ENCODE data around the gene MITF.

Gene MITF

DNA sequence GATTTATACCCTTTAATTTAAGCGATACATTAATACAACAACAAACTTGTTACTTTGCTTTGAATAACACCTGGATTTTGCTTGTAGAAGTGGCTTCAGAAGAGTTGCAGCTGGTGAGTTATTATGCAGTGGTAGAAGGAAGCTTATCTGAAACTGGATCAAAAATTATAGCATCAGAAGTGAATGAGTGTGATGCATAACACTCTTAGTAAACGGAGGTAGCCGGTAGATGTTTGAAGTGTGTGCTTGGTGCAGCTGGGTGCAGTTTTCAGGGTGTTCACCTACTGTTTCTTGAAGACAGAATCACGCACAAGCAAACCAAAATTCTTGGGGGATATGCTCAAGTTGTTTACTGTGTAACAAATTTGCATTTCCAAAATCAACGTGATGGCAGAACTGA, 103.1 kb downstream of the MITF start:
- DNase-seq = no peak

DNA sequence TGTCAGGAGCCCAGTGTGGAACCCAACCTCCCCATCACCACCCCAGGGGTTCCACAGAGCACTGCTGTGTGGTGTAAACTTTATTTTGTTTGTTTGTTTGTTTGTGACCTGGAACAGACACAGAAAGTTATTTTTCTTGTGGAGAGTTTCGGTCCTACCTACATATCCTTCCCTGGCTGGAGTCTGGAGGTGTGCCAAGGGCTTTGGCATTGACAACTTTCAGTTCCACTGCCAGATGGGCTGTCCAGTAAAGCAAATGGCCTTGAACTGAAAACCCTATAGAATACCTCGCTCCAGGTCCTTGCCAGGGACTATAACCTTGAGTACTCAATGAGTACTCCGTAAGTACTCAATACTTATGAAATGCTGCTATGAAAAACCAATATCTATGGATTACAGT, 103.5 kb downstream of the MITF start:
- no peak for DNase-seq

GRCh38 chr3:69844706-69845105, 105.4 kb downstream of the MITF start:
- no peak for DNase-seq

DNA sequence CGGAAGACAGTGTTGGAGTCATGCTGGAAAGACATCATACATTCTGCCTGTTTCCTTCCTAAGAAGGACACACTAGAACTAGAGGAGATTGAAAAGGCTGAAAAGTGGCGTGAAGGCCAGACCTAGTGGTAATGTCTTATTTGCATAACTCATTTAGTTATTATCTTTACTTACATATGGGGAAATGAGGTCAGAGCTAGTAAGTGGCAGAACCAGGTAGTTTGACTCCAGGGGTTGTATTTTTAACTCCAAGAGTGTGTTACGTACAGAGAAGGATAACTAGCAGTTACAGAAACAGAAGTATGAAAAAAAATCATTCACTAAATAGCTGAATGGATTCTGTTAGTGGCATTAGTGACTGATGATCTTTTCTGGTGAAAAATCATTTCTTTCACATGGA, 108.0 kb downstream of the MITF start:
- DNase-seq = no peak

DNA sequence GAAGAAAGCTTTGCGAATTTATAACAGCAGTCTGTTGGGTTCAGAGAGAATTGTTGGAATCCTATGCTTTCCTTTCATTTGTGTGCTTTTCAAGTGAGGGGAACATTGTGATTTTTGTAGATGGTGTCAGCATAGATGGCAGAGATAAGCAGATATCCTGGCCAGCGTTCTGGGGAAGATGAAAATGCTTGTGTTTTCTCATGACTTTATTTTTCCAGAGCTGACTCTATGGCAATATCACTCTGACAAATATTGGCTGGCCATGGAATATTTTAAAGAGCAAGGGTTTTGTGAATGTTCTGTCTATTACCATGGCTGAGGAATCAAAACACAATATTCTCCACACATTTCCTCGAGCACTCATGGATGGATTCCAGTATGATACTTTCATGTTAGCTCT, 108.8 kb downstream of the MITF start:
- no peak for DNase-seq

- DNase-seq = no peak
Measured at GRCh38 chr3:69850849-69851248, 111.6 kb downstream of the MITF start.

DNA sequence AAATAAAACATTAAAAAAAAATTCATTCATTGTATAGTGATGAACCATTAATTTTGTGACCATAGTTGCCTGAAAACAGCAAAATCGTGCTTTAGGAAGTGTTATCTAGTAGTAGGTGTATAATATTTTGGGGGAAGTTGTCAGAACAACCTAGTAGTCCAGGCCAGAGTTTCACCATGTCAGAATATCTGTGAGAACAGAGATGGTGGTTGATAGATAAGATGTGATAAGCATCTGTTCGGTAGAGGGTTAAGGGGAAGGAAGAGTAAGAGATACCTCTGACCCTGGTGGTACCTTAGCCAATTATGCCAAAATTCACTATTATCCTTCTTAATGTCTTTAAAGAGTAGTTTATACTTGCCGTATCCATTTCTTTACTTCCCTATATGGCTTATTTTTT, 113.8 kb downstream of the MITF start:
- DNase-seq = no peak

DNA sequence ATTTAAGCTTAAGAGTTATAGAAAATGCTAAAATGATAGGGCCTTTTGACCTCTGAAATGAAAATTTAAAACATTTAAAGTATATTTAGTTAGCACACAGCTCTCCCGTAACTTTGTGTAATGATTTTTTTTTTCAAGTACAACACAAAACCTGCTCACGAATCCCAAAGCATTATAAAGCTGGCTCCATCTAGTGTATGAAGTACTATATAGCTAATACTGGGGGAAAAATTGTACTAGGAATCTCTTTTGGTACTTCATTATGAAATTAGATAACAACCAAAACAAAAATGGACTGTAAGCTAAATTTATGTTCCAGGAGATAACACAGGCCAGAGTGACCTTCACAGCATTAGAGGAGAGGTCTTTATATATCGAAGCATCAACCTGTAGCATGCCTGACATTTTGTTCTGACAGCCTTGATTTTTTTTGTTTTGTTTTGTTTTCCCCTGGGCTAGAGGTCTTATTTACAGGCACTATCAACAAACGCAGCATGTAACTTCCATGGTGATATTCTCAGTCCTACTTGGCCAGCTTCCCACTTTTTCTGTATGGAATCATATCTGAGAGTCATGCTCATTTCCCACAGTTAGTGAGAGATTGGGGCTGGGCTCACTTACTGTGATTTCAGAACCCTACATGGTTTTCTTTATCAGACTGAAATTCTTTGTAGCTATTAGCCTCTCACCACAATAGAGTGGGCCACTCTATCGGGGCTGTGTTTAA, 116.3 kb downstream of the MITF start:
- no peak for DNase-seq

GRCh38 chr3:69856965-69857705, 117.9 kb downstream of the MITF start:
- DNase-seq = no peak

DNA sequence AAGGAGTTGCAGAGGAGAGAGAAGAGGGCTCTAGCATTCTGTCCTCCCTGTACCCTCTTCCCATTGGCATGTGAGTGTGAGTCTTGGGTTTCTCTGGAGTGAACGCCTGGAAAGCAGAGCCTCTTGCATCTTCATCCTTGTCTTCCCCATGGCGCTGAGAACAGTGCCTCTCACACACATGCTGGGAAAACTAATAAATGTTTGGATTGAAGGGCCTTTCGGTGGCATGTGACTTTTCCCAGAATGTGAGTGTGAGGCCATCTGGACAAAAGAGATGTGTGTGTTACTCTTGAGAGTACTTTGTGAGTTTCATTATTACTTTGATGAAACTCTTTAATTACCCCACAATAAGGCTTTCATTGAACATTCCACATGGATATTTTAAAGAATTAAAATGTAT, 122.3 kb downstream of the MITF start:
- no peak for DNase-seq

DNA sequence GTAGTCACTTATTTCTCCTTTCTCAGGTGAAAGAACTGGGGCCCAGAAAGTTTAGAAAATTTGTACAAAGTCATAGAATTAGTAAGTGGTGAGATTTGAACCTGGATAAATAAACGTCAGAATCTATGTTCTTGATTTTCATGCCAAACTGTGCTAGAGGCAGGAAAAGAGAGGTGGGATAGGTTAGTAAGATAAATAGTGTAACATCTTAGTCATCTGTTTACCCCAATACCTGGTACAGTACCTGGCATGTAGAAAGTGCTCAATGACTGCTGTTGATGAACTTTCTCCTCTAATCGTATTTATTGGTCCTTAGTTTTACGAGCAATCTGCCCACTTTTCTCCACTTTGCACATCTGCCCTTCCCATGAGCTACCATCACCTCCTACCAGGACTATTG, 124.9 kb downstream of the MITF start:
- no peak for DNase-seq

DNA sequence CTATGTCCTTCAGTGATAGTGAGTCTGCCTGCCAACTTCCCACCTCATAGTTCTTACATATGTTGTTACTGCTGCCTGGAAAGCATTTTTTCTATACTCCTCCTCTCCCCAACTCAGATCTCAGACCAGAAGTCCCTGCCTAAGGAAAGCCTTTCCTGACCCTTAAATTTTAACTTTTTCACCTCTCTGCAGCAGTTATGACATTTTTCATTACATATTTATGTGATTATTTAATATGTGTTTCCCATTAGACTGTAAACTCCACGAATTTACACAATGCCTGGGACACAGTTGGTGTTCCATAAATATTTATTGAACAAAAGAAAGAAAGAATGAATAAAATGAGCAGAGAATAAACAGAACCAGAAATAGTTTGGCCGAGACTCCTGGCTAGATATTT, 125.5 kb downstream of the MITF start:
- DNase-seq = no peak

- DNase-seq = no peak
Measured at GRCh38 chr3:69865925-69866679, 126.8 kb downstream of the MITF start.

- DNase-seq = no peak
Measured at GRCh38 chr3:69866988-69867720, 127.9 kb downstream of the MITF start.

GRCh38 chr3:69867941-69868505, 128.8 kb downstream of the MITF start:
- no peak for DNase-seq

DNA sequence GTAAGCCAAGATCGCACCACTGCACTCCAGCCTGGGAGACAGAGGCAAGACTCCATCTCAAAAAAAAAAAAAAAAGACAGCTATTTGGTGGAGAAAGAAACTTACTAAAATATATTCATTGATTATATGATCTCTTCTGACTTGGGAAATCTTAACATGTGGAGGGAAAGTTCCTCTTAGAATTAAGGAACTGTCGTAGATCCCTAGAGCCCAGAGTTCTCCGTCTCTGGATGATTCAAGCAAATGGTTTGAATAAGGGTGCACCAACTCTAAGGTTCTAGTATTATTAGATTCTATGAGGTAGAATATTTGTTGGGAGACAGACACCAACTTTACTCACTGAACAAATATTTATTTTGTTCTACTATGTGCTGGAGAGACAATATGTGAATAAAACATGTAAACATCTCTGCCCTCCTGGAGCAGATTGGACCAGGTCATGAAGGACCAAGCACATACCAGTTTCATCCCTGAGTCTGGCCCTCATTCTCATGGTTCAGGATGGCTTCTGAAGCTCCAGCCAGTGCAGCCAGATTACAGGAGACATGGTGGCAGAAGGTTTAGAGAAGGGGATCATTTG, 129.7 kb downstream of the MITF start:
- no peak for DNase-seq

DNA sequence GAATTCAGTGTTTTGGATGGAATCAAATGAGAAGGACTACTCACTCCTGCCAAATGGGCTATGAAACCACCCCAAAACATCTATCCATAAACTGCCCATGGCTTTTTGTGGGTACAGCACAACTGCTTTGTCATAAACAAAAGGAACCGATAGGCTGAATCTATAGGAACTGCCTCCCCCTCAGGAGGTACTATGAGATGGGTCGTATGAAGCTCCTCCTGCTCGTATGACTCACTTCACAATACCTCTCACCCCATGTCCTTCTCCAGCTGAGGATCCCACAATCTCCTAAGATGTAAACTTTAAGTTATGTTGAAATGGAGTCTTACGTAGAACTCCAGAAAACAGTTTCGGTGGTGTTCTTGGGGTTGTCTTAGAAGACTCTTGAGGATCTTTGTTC, 130.4 kb downstream of the MITF start:
- DNase-seq = no peak

DNA sequence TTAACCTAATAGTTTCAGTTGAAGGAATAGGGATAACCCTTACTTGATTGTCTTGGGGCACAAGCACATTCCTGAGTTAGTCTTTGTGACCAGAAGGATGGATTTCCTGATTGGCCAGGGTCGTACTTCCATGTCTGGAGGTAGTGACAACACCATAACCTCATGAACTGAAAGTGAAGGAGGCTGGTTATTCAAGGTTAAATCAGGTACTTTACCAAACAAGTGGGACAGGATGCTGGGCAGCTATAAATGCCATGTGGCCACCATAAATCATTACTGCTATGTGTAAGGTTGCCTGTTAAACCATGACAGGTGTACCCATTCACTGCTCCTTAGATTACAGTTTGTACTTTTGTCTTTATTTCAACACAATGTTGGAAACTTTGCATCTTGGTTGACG, 132.0 kb downstream of the MITF start:
- DNase-seq = no peak

DNA sequence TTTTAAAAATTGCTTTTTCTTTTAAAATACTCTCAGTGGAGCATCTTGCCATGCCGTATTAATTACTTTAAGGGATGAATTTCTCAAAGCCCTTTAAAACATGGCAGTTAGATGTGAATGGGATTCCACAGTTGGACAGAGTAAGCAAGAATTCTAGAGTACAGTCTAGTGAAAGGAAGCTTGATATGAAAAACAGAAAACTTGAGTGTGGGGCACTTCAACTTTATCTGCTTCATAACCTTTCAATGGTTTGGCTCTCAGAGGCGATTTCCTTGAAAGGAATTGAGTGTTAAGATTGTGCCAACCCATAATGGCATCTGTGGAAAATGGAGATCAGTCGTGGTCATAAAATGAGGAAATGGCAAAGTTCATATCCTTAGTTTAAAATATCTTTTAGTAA, 132.6 kb downstream of the MITF start:
- no peak for DNase-seq

- DNase-seq = no peak
Measured at GRCh38 chr3:69872783-69873378, 133.6 kb downstream of the MITF start.

DNA sequence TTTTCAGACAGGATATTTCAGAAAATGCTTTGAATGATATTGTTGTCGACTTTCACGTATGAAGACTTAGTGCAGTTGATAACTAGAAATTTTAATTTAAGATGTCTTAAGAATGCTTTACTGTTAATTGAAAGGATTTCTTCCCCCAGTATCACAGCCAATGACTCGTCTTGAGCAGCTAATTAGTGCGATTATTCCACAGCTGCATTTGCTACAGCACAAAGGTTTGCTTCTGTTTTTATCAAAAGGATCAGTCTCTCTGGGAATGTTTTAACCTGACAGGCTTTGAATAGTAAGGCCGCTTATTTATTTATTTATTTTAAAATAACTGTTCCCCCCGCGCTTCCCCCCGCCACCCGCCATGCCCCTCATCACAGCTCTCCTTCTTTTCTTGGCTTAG, 136.8 kb downstream of the MITF start:
- DNase-seq = no peak

GRCh38 chr3:69878254-69878653, 139.0 kb downstream of the MITF start:
- no peak for DNase-seq
